Endothelial cell of umbilical vein (primary cell): ENCODE data around the gene FBXO44.

ENCODE experiments used
- EZH2 ChIP-seq: IDR thresholded peaks from 2 replicates; pipeline ENCODE4 v1.6.1; 2012; ENCODE audit warnings: borderline replicate concordance, low read depth, mild to moderate bottlenecking, moderate library complexity, low read length, inconsistent platforms; ENCODE audit not compliant: severe bottlenecking
- GATA2 ChIP-seq: IDR thresholded peaks from 2 replicates; pipeline ENCODE4 v1.7.0; 2011; ENCODE audit warnings: low read depth, mild to moderate bottlenecking, moderate library complexity, mixed read lengths, low read length; ENCODE audit not compliant: insufficient read length, insufficient read depth
- MYC ChIP-seq: IDR thresholded peaks from one replicate; pipeline ENCODE4 v1.6.1; 2011; ENCODE audit warnings: mild to moderate bottlenecking, low read depth, low read length
- POLR2A ChIP-seq: IDR thresholded peaks from 2 replicates; pipeline ENCODE4 v1.6.1; 2012; ENCODE audit warnings: low read depth, mild to moderate bottlenecking, control low read depth, low read length
- POLR2AphosphoS5 ChIP-seq: IDR thresholded peaks from 2 replicates; pipeline ENCODE4 v1.6.1; 2012; ENCODE audit warnings: low read depth, mild to moderate bottlenecking, control low read depth, low read length, moderate library complexity; ENCODE audit not compliant: insufficient read depth
- TF ChIP-seq, protein P1 (sequence below), 2 donors: IDR thresholded peaks; 1 replicate in 1 of 2; 2 replicates in 1 of 2; pipeline ENCODE4 v1.5.1; 2011; ENCODE audit warnings: low read length in 2 of 2, mild to moderate bottlenecking in 2 of 2, moderate library complexity in 2 of 2, control low read depth in 1 of 2, inconsistent platforms in 1 of 2, low read depth in 1 of 2; ENCODE audit not compliant: insufficient read depth in 1 of 2; ENCODE audit errors: extremely low read depth in 1 of 2

DNA sequence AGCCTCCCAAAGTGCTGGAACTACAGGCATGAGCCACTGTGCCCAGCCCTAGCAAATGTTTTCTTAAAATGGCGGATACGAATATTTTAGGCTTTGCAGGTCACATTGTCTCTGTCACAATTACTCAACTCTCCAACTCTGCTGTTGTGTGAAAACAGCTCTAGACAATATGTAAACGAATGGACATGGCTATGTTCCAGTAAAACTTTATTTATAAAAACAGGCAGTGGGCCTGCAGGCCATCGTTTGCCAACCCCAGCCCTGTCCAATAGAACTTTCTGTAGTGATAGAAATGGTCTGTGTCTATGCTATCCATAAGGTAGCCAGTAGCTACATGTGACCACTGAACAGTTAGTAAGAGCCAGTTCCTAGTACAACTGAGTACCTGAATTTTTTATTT is 5.1 kb downstream of the FBXO44 start:
- no peak for TF ChIP-seq POLR2AphosphoS5
- no peak for TF ChIP-seq MYC
- no peak for TF ChIP-seq EZH2
- TF ChIP-seq, protein P1, sequence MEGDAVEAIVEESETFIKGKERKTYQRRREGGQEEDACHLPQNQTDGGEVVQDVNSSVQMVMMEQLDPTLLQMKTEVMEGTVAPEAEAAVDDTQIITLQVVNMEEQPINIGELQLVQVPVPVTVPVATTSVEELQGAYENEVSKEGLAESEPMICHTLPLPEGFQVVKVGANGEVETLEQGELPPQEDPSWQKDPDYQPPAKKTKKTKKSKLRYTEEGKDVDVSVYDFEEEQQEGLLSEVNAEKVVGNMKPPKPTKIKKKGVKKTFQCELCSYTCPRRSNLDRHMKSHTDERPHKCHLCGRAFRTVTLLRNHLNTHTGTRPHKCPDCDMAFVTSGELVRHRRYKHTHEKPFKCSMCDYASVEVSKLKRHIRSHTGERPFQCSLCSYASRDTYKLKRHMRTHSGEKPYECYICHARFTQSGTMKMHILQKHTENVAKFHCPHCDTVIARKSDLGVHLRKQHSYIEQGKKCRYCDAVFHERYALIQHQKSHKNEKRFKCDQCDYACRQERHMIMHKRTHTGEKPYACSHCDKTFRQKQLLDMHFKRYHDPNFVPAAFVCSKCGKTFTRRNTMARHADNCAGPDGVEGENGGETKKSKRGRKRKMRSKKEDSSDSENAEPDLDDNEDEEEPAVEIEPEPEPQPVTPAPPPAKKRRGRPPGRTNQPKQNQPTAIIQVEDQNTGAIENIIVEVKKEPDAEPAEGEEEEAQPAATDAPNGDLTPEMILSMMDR (IDR thresholded peaks at IDR 0.05; ENCODE audit: extremely low read depth in 1 of 2, insufficient read depth in 1 of 2, low read depth in 1 of 2, low read length in 2 of 2): no peak
- no peak for TF ChIP-seq GATA2
- no peak for TF ChIP-seq POLR2A
